ENCODE measurements around the gene NOS3. TPM values are rescaled to one million over a fixed set of nuclear protein-coding genes. Genes with fewer than 3 reads are reported as not detected.

NOS3 gene
- total and polyA plus RNA-seq, 9 of the 15 experiments (the other 6 are each of a cell fraction or from before 2014, with no cell fraction given), result 1.1 to 121 (median 23.6) TPM

GRCh38 chr7:150955519-150956394 lies 35.1 kb upstream of the NOS3 start (continued):
- TF ChIP-seq CBX8 (IDR thresholded peaks at IDR 0.05; ENCODE audit: borderline replicate concordance, extremely low read depth, low read depth, low read length, poor library complexity, severe bottlenecking) (no peak), RBM14 (IDR thresholded peaks at IDR 0.05; ENCODE audit: borderline replicate concordance, insufficient read depth, low read depth, low read length) (no peak), U2AF1 (optimal IDR thresholded peaks at IDR 0.05; ENCODE audit: low read depth, low read length) (peak; percentile 94), MEF2D (tag; conservative IDR thresholded peaks at IDR 0.05; ENCODE audit: low read depth) (0 out of 2 replicates have a peak, but pooled peaks have one; percentile 73), ZNF431 (CRISPR knock-in tag; IDR thresholded peaks at IDR 0.05) (peak; percentile 25), TEAD4 (IDR thresholded peaks at IDR 0.05; ENCODE audit: low read length) (peak; percentile 60), TEAD4 (CRISPR knock-in tag; IDR thresholded peaks at IDR 0.05; ENCODE audit: borderline replicate concordance) (no peak), MXI1 (IDR thresholded peaks at IDR 0.05; ENCODE audit: low read depth, low read length) (0 out of 2 replicates have a peak, but pooled peaks have one; percentile 27), PHF20 (IDR thresholded peaks at IDR 0.05; ENCODE audit: partially characterized antibody) (peak; percentile 40), ZNF79 (CRISPR knock-in tag; IDR thresholded peaks at IDR 0.05; ENCODE audit: low read depth) (no peak), DIDO1 (tag; IDR thresholded peaks at IDR 0.05; ENCODE audit: low read depth) (no peak), CEBPB (tag; IDR thresholded peaks at IDR 0.05) (no peak), SP2 (IDR thresholded peaks at IDR 0.05; ENCODE audit: extremely low read depth, low read depth, low read length, poor library complexity, severe bottlenecking) (peak; percentile 17), ESRRB (CRISPR knock-in tag; IDR thresholded peaks at IDR 0.05; ENCODE audit: borderline replicate concordance) (no peak), HDAC2 (IDR thresholded peaks at IDR 0.05) (peak; percentile 91), SMAD3 (CRISPR knock-in tag; conservative IDR thresholded peaks at IDR 0.05) (0 out of 2 replicates have a peak, but pooled peaks have one; percentile 60), XRCC4 (IDR thresholded peaks at IDR 0.05; ENCODE audit: extremely low read depth, insufficient read depth, insufficient read length) (no peak), MEIS2 (IDR thresholded peaks at IDR 0.05; ENCODE audit: partially characterized antibody) (peak; percentile 100), ZNF384 (IDR thresholded peaks at IDR 0.05; ENCODE audit: low read depth, low read length) (no peak), ARID1B (IDR thresholded peaks at IDR 0.05) (peak; percentile 88), SRSF3 (IDR thresholded peaks at IDR 0.05; ENCODE audit: insufficient read depth, low read length) (no peak), ZNF586 (CRISPR knock-in tag; conservative IDR thresholded peaks at IDR 0.05) (no peak)
- TF ChIP-seq, protein P1, sequence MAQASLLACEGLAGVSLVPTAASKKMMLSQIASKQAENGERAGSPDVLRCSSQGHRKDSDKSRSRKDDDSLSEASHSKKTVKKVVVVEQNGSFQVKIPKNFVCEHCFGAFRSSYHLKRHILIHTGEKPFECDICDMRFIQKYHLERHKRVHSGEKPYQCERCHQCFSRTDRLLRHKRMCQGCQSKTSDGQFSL (CRISPR knock-in tag; IDR thresholded peaks at IDR 0.05), result no peak
- TF ChIP-seq, protein P1 (tag; IDR thresholded peaks at IDR 0.05), result peak in 1 of 2 experiments; percentile 65; a peak in 1 of 4 replicates
- TF ChIP-seq, protein P2, sequence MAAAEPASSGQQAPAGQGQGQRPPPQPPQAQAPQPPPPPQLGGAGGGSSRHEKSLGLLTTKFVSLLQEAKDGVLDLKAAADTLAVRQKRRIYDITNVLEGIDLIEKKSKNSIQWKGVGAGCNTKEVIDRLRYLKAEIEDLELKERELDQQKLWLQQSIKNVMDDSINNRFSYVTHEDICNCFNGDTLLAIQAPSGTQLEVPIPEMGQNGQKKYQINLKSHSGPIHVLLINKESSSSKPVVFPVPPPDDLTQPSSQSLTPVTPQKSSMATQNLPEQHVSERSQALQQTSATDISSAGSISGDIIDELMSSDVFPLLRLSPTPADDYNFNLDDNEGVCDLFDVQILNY (CRISPR knock-in tag; IDR thresholded peaks at IDR 0.05), result no peak
- TF ChIP-seq, protein P3, sequence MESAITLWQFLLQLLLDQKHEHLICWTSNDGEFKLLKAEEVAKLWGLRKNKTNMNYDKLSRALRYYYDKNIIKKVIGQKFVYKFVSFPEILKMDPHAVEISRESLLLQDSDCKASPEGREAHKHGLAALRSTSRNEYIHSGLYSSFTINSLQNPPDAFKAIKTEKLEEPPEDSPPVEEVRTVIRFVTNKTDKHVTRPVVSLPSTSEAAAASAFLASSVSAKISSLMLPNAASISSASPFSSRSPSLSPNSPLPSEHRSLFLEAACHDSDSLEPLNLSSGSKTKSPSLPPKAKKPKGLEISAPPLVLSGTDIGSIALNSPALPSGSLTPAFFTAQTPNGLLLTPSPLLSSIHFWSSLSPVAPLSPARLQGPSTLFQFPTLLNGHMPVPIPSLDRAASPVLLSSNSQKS (CRISPR knock-in tag; IDR thresholded peaks at IDR 0.05), result 0 out of 2 replicates have a peak, but pooled peaks have one; percentile 68

All from K562 (cell line).